SU-DHL-6 (cell line): ENCODE data around the gene TTC23L.

Source experiments
- H2AFZ ChIP-seq: fragments of 200-600 bp; sonication (generic); 2 replicates; pipeline ENCODE4 v1.6.1; 2014; ENCODE audit warnings: low read depth, mild to moderate bottlenecking, moderate library complexity, mixed read lengths, antibody characterized with exemption, low read length; ENCODE audit not compliant: severe bottlenecking
- H3F3A ChIP-seq: fragments of 200-600 bp; shearing (Covaris generic); 2 replicates; pipeline ENCODE4 v1.6.0; 2016; ENCODE audit warnings: antibody characterized with exemption, mild to moderate bottlenecking; ENCODE audit not compliant: insufficient read depth
- H3K27ac ChIP-seq: fragments of 200-600 bp; sonication (generic); 2 replicates; pipeline ENCODE4 v1.5.1; 2016; ENCODE audit warnings: low read depth, mild to moderate bottlenecking, low read length, moderate library complexity, mixed read lengths
- H3K27me3 ChIP-seq: fragments of 200-600 bp; sonication (generic), shearing (Covaris generic); 2 replicates; pipeline ENCODE4 v1.6.0; 2014; ENCODE audit warnings: mild to moderate bottlenecking, low read length
- H3K36me3 ChIP-seq: fragments of 200-600 bp; sonication (generic); 2 replicates; pipeline ENCODE4 v1.6.1; 2014; ENCODE audit warnings: mild to moderate bottlenecking, low read length, mixed read lengths
- H3K4me2 ChIP-seq: fragments of 300-600, 200-600 bp; shearing (Covaris generic), sonication (generic); 2 replicates; pipeline ENCODE4 v1.6.0; 2014; ENCODE audit warnings: low read length, low read depth, mild to moderate bottlenecking; ENCODE audit not compliant: poor library complexity, severe bottlenecking
- H3K4me3 ChIP-seq: fragments of 200-600 bp; sonication (generic); 2 replicates; pipeline ENCODE4 v1.5.1; 2014; ENCODE audit warnings: antibody characterized with exemption, low read length, mild to moderate bottlenecking, mixed read lengths; ENCODE audit not compliant: insufficient read depth, poor library complexity, severe bottlenecking
- H3K79me2 ChIP-seq: fragments of 200-600 bp; sonication (generic); 2 replicates; pipeline ENCODE4 v1.6.1; 2014; ENCODE audit warnings: mild to moderate bottlenecking, low read length, moderate library complexity; ENCODE audit not compliant: insufficient read depth
- H3K9ac ChIP-seq: fragments of 200-600 bp; sonication (generic); 2 replicates; pipeline ENCODE4 v1.7.0; 2014; ENCODE audit warnings: mild to moderate bottlenecking, low read length
- H3K9me2 ChIP-seq: fragments of 200-600 bp; sonication (generic); replicated peaks from 2 replicates; pipeline ENCODE4 v1.6.1; 2014; ENCODE audit warnings: low read length; ENCODE audit not compliant: insufficient read depth
- H3K9me3 ChIP-seq: fragments of 200-600 bp; sonication (generic); 2 replicates; pipeline ENCODE4 v1.6.1; 2014; ENCODE audit warnings: low read length, mixed read lengths; ENCODE audit not compliant: insufficient read depth
- H4K20me1 ChIP-seq: fragments of 200-600 bp; sonication (generic); 2 replicates; pipeline ENCODE4 v1.6.1; 2014; ENCODE audit warnings: low read depth, mild to moderate bottlenecking, antibody characterized with exemption, low read length, moderate library complexity, mixed read lengths
- CTCF ChIP-seq: fragments of 200-600 bp; sonication (generic); IDR thresholded peaks from one replicate; pipeline ENCODE4 v1.5.1; 2017; ENCODE audit warnings: antibody characterized with exemption, mild to moderate bottlenecking, low read length, moderate library complexity; ENCODE audit not compliant: insufficient read depth, poor library complexity, severe bottlenecking
- EZH2phosphoT487 ChIP-seq: fragments of 200-600 bp; sonication (generic), shearing (Covaris generic); conservative IDR thresholded peaks from 2 replicates; pipeline ENCODE4 v1.6.1; 2018; ENCODE audit warnings: mild to moderate bottlenecking, antibody characterized with exemption, low read length, moderate library complexity, mixed read lengths

TTC23L gene

GRCh38 chr5:34892414-34892813 is 53.5 kb downstream of the TTC23L start:
- no peaks in the 10 kb centered on the region for H3K79me2 ChIP-seq
- no peaks in the 10 kb centered on the region for H3K9me2 ChIP-seq
- H3K9me3 ChIP-seq, result no peaks in the 10 kb centered on the region
- H3K27ac ChIP-seq, result no peak overlapping the region
- no peak overlapping the region for H2AFZ ChIP-seq
- no peaks in the 10 kb centered on the region for H3F3A ChIP-seq
- H3K4me2 ChIP-seq, result no peak overlapping the region
- TF ChIP-seq CTCF, result no peak
- no peak for TF ChIP-seq EZH2phosphoT487
- H3K27me3 ChIP-seq, result no peaks in the 10 kb centered on the region
- no peak overlapping the region for H3K9ac ChIP-seq
- H3K4me3 ChIP-seq, result no peak overlapping the region
- no peaks in the 10 kb centered on the region for H3K36me3 ChIP-seq
- H4K20me1 ChIP-seq, result no peaks in the 10 kb centered on the region

GRCh38 chr5:34894716-34895115 is 55.8 kb downstream of the TTC23L start:
- no peaks in the 10 kb centered on the region for H3K27me3 ChIP-seq
- no peaks in the 10 kb centered on the region for H3K9me3 ChIP-seq
- no peak overlapping the region for H3K9ac ChIP-seq
- H3K36me3 ChIP-seq, result no peaks in the 10 kb centered on the region
- H2AFZ ChIP-seq, result no peak overlapping the region
- 0 out of 2 replicates have a peak, but pooled peaks cover 10% of the 10 kb centered on the region for H3F3A ChIP-seq
- H3K4me3 ChIP-seq, result no peak overlapping the region
- no peak overlapping the region for H3K4me2 ChIP-seq
- no peaks in the 10 kb centered on the region for H3K79me2 ChIP-seq
- H4K20me1 ChIP-seq, result no peaks in the 10 kb centered on the region
- H3K9me2 ChIP-seq, result no peaks in the 10 kb centered on the region
- TF ChIP-seq CTCF, result no peak
- TF ChIP-seq EZH2phosphoT487, result no peak
- no peak overlapping the region for H3K27ac ChIP-seq

GRCh38 chr5:34895641-34896419 is 56.9 kb downstream of the TTC23L start:
- Histone ChIP-seq H3K79me2 (no peaks in the 10 kb centered on the region), H3K4me2 (no peak overlapping the region), H3K9ac (no peak overlapping the region), H3K27me3 (no peaks in the 10 kb centered on the region), H3K9me3 (no peaks in the 10 kb centered on the region), H3K27ac (no peak overlapping the region), H3K9me2 (no peaks in the 10 kb centered on the region), H3K36me3 (no peaks in the 10 kb centered on the region), H3K4me3 (no peak overlapping the region), H2AFZ (no peak overlapping the region), H4K20me1 (no peaks in the 10 kb centered on the region), H3F3A (0 out of 2 replicates have a peak, but pooled peaks cover 10% of the 10 kb centered on the region)
- TF ChIP-seq CTCF, result no peak
- TF ChIP-seq EZH2phosphoT487, result no peak
